Muscle layer of duodenum (tissue), 2 donors: ENCODE measurements around the gene CCL28.
A peak's percentile ranks its signal among the peaks of the same experiment; 100 is the strongest.
"Not testable (repeated sequence)": the region's sequence is repeated elsewhere in the genome, so short reads cannot be mapped to it uniquely, and the experiment has no call there.

ENCODE experiments used
- H3K27ac ChIP-seq: one replicate; pipeline ENCODE4 v1.7.0; 2013; ENCODE audit warnings: mild to moderate bottlenecking, low read length
- H3K27me3 ChIP-seq: one replicate; pipeline ENCODE4 v1.7.0; 2013; ENCODE audit warnings: low read depth, mild to moderate bottlenecking, control low read depth, low read length
- H3K36me3 ChIP-seq, 2 donors: one replicate each; pipeline ENCODE4 v1.7.0; 2013; ENCODE audit warnings: low read length in 2 of 2, control low read depth in 1 of 2, mild to moderate bottlenecking in 1 of 2; ENCODE audit not compliant: insufficient read depth in 2 of 2, control insufficient read depth in 1 of 2
- H3K4me1 ChIP-seq, 2 donors: one replicate each; pipeline ENCODE4 v1.7.0; 2013; ENCODE audit warnings: low read length in 2 of 2, mild to moderate bottlenecking in 2 of 2, control low read depth in 1 of 2, moderate library complexity in 1 of 2; ENCODE audit not compliant: insufficient read depth in 2 of 2, control insufficient read depth in 1 of 2
- H3K4me3 ChIP-seq, 2 donors: one replicate each; pipeline ENCODE4 v1.7.0; 2013; ENCODE audit warnings: low read length in 2 of 2, low read depth in 1 of 2, mild to moderate bottlenecking in 1 of 2
- H3K9me3 ChIP-seq, 2 donors: one replicate each; pipeline ENCODE4 v1.7.0; 2013; ENCODE audit warnings: low read length in 2 of 2, control low read depth in 1 of 2, mild to moderate bottlenecking in 1 of 2; ENCODE audit not compliant: control insufficient read depth in 1 of 2
- donor health status: healthy.

The CCL28 gene, protein sequence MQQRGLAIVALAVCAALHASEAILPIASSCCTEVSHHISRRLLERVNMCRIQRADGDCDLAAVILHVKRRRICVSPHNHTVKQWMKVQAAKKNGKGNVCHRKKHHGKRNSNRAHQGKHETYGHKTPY

DNA sequence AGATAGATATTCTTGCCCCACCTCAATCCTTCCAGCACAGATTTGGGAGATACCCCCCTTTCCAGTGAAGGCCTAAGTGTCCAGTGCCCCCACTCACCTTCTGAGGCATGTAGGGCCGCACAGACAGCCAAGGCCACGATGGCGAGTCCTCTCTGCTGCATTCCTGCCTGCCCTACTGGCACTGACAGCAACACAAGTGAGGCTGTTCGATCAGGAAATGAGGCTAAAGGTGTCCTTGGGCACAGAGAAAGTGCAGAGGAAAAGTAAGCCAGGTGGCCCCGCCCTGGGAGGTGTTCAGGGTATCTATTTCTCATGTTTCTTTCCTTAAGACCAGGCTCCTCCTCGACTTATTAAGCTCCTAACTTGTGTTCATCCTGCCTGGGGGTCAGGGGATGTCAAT is at the start of gene CCL28:
Gene CCL28, minus strand, starts transcription at position 236 of the 400 bp plus-strand sequence. Its CDS starts 75 bp downstream, at position 161.
- H3K27me3 ChIP-seq = no peaks in the 10 kb centered on the region
- peak within 1 kb of the TSS; percentile 71 for H3K27ac ChIP-seq
- H3K36me3 ChIP-seq = no peaks in the 10 kb centered on the region
- H3K4me3 ChIP-seq = peak within 1 kb of the TSS in 1 of 2 donors; percentile 45
- no peaks in the 10 kb centered on the region for H3K9me3 ChIP-seq
- H3K4me1 ChIP-seq = no peaks in the 10 kb centered on the region

DNA sequence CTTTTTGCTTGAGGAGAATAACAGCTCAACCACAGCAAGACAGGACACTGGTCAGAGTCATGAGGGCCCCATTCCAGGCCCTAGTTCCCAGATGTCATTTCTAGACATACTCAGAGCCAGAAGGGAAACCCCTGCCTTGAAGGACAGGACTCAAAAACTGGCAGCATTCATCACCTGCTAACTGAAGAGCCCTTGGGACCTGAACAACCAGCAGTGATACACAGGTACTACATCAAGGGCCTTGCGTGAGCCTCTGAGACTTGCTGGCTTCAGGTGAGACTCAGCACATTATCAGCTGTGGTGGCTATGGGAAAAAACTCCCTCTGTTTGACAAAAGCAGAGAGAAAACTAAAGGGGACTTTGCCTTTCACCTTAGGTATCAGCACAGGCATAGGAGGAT is 48.9 kb upstream of the CCL28 start:
- Histone ChIP-seq H3K27me3 (no peaks in the 10 kb centered on the region), H3K9me3 (peaks cover 0 to 5% of the 10 kb centered on the region in 2 donors), H3K36me3 (peaks cover 0 to 8% of the 10 kb centered on the region in 2 donors)

DNA sequence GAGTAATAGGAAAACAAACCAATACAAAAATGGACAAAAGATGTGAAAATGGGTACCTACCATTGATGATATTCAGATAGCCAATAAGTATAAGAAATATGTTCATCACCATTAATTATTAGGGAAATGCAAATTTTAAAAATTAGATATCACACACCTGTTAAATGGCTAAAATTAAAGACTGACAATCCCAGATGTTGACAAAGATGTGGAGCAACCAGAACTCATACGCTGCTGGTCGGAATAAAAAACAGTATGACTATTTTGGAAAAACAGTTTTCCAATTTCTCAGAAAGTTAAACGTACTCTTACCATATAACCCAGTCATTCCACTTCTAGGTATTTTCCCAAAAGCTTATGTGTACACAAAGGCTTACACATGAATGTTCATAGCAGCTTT is 44.4 kb upstream of the CCL28 start:
- H3K4me1 ChIP-seq = no peaks in the 10 kb centered on the region
- no peak overlapping the region for H3K4me3 ChIP-seq
- peaks cover 0 to 7% of the 10 kb centered on the region in 2 donors for H3K36me3 ChIP-seq
- no peaks in the 10 kb centered on the region for H3K27me3 ChIP-seq
- H3K9me3 ChIP-seq = peaks cover 0 to 3% of the 10 kb centered on the region in 2 donors
- H3K27ac ChIP-seq = no peak overlapping the region

More for the DNA sequence above, 48.9 kb upstream of the CCL28 start:
- H3K4me1 ChIP-seq = no peaks in the 10 kb centered on the region
- H3K4me3 ChIP-seq = no peak overlapping the region
- no peak overlapping the region for H3K27ac ChIP-seq

DNA sequence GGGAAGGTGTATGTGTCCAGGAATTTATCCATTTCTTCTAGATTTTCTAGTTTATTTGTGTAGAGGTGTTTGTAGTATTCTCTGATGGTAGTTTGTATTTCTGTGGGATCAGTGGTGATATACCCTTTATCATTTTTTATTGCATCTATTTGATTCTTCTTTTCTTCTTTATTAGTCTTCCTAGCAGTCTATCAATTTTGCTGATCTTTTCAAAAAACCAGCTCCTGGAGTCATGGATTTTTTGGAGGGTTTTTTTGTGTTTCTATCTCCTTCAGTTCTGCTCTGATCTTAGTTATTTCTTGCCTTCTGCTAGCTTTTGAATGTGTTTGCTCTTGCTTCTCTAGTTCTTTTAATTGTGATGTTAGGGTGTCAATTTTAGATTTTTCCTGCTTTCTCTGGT is 29.4 kb upstream of the CCL28 start:
- peaks cover 0 to 19% of the 10 kb centered on the region in 2 donors for H3K36me3 ChIP-seq
- H3K27ac ChIP-seq, H3K27me3 ChIP-seq, H3K4me1 ChIP-seq, H3K4me3 ChIP-seq, H3K9me3 ChIP-seq: not testable (repeated sequence)

DNA sequence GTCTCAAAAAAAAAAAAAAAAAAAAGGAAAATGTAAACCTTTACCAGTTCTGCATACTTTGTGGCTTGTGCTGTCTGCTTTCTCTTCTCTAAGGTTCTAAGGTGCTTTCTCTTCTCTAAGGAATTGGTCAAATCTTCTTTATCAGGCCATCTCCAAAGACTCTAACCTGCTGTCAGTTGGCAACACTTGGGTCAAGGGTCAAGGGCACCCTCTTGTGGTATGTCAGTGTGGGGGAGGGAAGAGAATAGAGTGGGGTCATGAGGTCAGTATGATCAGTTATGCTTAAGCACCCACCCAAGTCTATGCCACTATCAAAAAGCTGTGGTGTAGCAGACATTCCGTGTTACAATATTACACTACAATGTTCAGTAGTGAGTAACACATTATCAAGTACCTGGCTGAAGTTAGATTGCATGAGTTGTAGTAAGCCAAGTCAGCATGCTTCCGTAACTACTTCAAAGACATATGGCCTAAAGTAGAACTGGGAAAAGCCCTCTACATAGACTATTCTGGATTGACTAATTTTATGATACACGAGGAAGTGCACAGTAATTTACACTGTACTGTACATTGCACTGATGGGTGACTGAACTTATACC is 25.0 kb upstream of the CCL28 start:
- H3K27me3 ChIP-seq = no peaks in the 10 kb centered on the region
- H3K4me1 ChIP-seq = peaks cover 8 to 12% of the 10 kb centered on the region in 2 donors
- no peak overlapping the region for H3K4me3 ChIP-seq
- no peaks in the 10 kb centered on the region for H3K9me3 ChIP-seq
- H3K36me3 ChIP-seq = no peaks in the 10 kb centered on the region
- H3K27ac ChIP-seq = no peak overlapping the region

DNA sequence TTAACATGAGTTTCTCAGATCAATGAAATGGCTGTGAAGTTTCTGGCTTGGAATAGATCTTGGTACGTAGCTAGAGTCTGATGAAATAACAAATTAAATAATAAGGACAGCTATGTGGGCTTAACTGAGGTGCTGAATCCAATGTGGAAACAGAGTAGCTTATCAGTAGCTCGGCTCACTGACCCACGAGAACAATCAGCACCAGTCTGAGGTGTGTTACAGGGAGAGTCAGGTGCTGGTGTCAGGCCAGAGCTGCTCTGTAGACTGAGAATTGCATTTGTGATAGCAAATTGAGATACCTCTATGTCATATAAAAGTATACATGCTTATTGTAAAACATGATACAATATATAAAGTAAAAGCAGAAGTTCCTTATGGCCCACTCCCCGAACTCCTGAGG is 21.2 kb upstream of the CCL28 start:
- Histone ChIP-seq H3K4me1 (peaks cover 8 to 12% of the 10 kb centered on the region in 2 donors), H3K36me3 (no peaks in the 10 kb centered on the region), H3K27me3 (no peaks in the 10 kb centered on the region), H3K9me3 (no peaks in the 10 kb centered on the region), H3K27ac (no peak overlapping the region), H3K4me3 (no peak overlapping the region)

DNA sequence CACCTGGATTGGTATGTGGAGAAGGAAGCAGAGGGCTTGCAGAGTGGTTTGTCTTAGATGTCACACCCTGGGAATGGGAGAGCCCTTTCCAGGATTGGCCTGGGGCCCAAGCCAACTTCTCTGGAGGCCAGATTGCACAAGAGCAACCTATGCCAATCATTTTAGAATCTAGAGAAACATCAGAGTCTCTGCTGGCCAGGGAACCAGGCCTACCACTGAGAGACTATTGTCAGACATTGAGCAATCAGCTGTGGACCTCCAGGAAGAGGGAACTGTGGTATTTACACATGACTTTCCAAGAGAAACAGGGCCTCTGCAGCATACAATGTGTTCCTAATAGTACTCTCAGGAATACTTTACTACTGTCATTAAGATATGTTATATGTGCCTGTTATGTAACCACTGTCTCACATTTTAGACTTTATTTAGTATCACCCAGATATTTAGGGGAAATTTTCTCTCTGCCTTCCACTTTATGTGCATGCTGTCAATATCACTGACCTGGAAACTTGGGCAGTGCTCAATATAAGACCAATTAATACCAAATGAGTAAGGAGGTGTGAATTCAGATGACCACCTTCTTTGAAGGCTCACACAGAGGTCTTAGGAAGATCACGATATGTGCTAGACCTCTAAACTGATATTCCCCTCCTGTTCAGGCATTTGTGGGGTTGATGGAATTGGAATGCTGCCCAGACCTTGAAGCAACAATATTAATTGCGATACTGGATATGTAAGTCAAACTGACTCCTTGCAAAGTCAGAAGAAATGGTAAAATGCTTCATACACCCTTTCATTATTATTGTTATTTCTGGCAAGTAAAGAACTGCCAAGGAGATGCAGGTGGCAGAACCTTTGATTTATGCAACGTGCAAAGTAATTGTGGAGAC is 20.5 kb upstream of the CCL28 start:
- Histone ChIP-seq H3K4me1 (peaks cover 8 to 12% of the 10 kb centered on the region in 2 donors), H3K27ac (no peak overlapping the region), H3K36me3 (no peaks in the 10 kb centered on the region), H3K4me3 (no peak overlapping the region), H3K27me3 (no peaks in the 10 kb centered on the region), H3K9me3 (no peaks in the 10 kb centered on the region)

DNA sequence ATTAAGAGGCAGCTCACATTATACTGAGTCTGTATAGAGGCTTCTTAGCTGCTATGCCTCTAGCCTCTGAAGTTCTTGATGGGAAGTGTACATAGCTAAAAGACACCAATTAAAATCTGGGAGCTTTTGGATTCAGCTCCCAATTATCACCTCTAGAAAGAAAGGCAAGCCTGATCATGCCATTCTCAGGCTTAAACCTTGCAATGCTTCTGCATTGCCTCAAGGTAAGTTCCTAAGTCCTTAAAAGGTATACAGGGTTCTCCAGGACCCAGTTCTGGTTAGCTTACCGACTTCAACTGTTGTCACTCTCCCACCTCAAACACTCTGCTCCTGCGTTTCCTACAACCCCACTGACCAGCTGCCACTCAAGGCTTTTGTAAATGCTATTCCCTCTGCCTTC is 17.5 kb upstream of the CCL28 start:
- Histone ChIP-seq H3K27me3 (no peaks in the 10 kb centered on the region), H3K9me3 (no peaks in the 10 kb centered on the region), H3K4me3 (no peak overlapping the region), H3K36me3 (no peaks in the 10 kb centered on the region), H3K4me1 (peaks cover 8 to 12% of the 10 kb centered on the region in 2 donors), H3K27ac (no peak overlapping the region)

DNA sequence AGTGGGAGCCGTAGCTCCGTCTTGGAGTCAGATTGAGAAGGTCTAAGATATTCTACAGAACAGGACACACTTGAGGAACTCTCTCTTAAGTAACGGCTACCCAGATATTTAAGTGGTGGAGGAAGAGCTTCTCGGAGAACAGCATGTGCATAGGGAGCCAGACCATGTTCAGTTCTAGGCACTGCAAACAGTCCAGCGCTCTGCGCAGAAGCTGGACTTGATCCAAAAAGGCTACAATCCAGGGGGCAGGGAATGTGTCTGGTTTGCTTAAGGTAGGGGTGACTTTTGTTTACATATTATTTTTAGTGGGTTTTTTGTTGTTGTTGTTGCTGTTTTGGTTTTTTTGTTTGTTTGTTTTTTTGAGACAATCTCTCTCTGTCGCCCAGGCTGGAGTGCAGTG is 16.8 kb upstream of the CCL28 start:
- no peak overlapping the region for H3K27ac ChIP-seq
- H3K36me3 ChIP-seq = no peaks in the 10 kb centered on the region
- H3K9me3 ChIP-seq = no peaks in the 10 kb centered on the region
- peaks cover 8 to 12% of the 10 kb centered on the region in 2 donors for H3K4me1 ChIP-seq
- H3K4me3 ChIP-seq = no peak overlapping the region
- no peaks in the 10 kb centered on the region for H3K27me3 ChIP-seq

DNA sequence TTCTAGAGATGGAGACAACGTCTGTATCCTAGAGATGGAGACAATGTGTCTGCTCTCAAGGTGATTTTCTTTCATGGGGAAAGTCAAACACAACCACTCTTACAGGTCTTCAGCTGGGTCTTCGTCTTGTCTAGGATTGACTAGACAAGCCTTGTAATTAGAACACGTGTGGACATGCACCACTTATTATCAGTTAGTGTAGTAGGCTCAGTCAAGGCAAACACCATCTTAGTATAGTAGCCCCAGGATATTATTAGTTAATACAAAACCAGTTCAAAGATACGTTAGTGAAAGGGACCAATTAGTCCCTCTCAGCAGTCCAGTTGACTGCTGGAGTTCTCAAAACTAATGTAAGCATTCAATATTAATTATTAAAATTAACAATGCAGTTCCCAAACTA is 15.1 kb upstream of the CCL28 start:
- Histone ChIP-seq H3K4me1 (peaks cover 1 to 2% of the 10 kb centered on the region in 2 donors), H3K27ac (no peak overlapping the region), H3K36me3 (no peaks in the 10 kb centered on the region), H3K9me3 (no peaks in the 10 kb centered on the region), H3K4me3 (no peak overlapping the region), H3K27me3 (no peaks in the 10 kb centered on the region)

DNA sequence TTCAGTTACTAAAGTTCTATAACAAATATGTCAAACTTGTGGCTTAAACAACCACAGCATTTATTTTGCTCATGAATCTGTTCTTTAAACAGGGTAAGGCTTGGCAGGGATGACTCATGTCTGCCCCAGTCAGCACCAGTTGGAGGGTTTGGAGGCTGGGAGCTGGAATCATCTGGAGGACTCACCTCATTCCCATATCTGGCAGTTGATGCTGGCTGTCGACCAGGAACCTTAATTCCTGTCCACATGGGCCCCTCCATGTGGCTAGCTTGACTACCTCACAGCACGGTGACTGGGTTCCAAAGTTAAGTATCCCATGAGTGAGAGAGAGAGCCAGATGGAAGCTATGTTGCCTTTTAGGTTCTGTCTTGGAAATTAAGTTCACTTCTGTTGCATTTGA is 13.8 kb upstream of the CCL28 start:
- Histone ChIP-seq H3K27ac (no peak overlapping the region), H3K36me3 (no peaks in the 10 kb centered on the region), H3K4me3 (no peak overlapping the region), H3K27me3 (no peaks in the 10 kb centered on the region), H3K9me3 (no peaks in the 10 kb centered on the region), H3K4me1 (peaks cover 0 to 8% of the 10 kb centered on the region in 2 donors)
